HCT116 (cell line): ENCODE measurements around the gene CAMSAP1. TPM values are rescaled to one million over a fixed set of nuclear protein-coding genes. Genes with fewer than 3 reads are reported as not detected.

Experiments used
- ATAC-seq: fragments of 200-7000 bp; cut with Tn5 transposase; 2 replicates; pipeline ENCODE4 v1.9.1; 2020; ENCODE audit warnings: mild to moderate bottlenecking, moderate library complexity
- BruUV-seq: library from RNA; stranded (reverse); fragments of 400-500 nt; replicated peaks from 2 replicates; lab custom pipeline; 2021; lab: Mats Ljungman, UMichigan
- CTCF ChIA-PET: fragments of 300-600 bp; sonication (Branson Sonifier 250); formaldehyde crosslinking; loops from one replicate; lab custom pipeline; 2021; ENCODE audit warnings: antibody characterized with exemption; lab: Charles Lee
- POLR2A ChIA-PET: fragments of 300-600, 350-600 bp; sonication (Branson Sonifier 250); formaldehyde crosslinking; loops from one replicate; lab custom pipeline; 2021; ENCODE audit warnings: antibody characterized with exemption; lab: Charles Lee
- RAD21 ChIA-PET, 2 experiments: fragments of 300-600 bp; sonication (Branson Sonifier 250); formaldehyde crosslinking; loops; one replicate each; lab custom pipeline; 2023; ENCODE audit warnings: low total read pairs in 2 of 2; ENCODE audit not compliant: uncharacterized antibody in 2 of 2, unreplicated experiment in 2 of 2, low non-redundant PET in 1 of 2; lab: Charles Lee
- DNase-seq: peaks from one replicate; pipeline ENCODE4 v3.0.0-alpha.2; 2010; ENCODE audit warnings: low read depth, low spot score
- H2AFZ ChIP-seq: fragments of 200-600 bp; shearing (Covaris generic), sonication (generic); 2 replicates; pipeline ENCODE4 v1.6.1; 2017; ENCODE audit warnings: low read depth, mixed run types, mixed read lengths, antibody characterized with exemption, low read length; ENCODE audit not compliant: poor library complexity, severe bottlenecking
- H3K27ac ChIP-seq: 2 replicates; pipeline ENCODE4 v1.5.1; 2012; ENCODE audit warnings: low read depth, low read length
- H3K27me3 ChIP-seq: fragments of 200-600 bp; sonication (generic); 2 replicates; pipeline ENCODE4 v1.6.1; 2016; ENCODE audit warnings: mixed run types, low read length, mixed read lengths; ENCODE audit not compliant: insufficient read depth
- H3K36me3 ChIP-seq, 2 experiments: fragments of 200-500 bp in 1 of 2; fragments of 200-600 bp in 1 of 2; sonication (Bioruptor generic) in 1 of 2; sonication (generic) in 1 of 2; 2 replicates each; pipeline versions ENCODE4 v1.5.1 to v1.6.1; 2014 to 2016; ENCODE audit warnings: low read length in 2 of 2, inconsistent platforms in 1 of 2, mixed read lengths in 1 of 2, mixed run types in 1 of 2; ENCODE audit not compliant: insufficient read depth in 2 of 2, control insufficient read depth in 1 of 2
- H3K4me1 ChIP-seq, 2 experiments: fragments of 200-600 bp in 1 of 2; sonication (generic) in 1 of 2; 2 replicates each; pipeline versions ENCODE4 v1.5.1 to v1.6.1; 2012 to 2017; ENCODE audit warnings: low read length in 2 of 2, inconsistent platforms in 1 of 2, mild to moderate bottlenecking in 1 of 2, mixed read lengths in 1 of 2, mixed run types in 1 of 2, moderate library complexity in 1 of 2; ENCODE audit not compliant: insufficient read depth in 2 of 2, control insufficient read depth in 1 of 2
- H3K4me2 ChIP-seq: fragments of 200-600 bp; sonication (generic); 2 replicates; pipeline ENCODE4 v1.6.1; 2017; ENCODE audit warnings: mixed run types, low read length, mixed read lengths
- H3K4me3 ChIP-seq, 2 experiments: fragments of 200-600 bp in 1 of 2; sonication (generic) in 1 of 2; replicated peaks in 1 of 2; 2 replicates each; pipeline ENCODE4 v1.5.1; 2011 to 2016; ENCODE audit warnings: low read length in 2 of 2, control low read depth in 1 of 2, low read depth in 1 of 2, mild to moderate bottlenecking in 1 of 2, mixed read lengths in 1 of 2, mixed run types in 1 of 2
- H3K79me2 ChIP-seq: fragments of 200-600 bp; sonication (generic); 2 replicates; pipeline ENCODE4 v1.6.1; 2017; ENCODE audit warnings: mild to moderate bottlenecking, mixed run types, low read length, moderate library complexity, mixed read lengths; ENCODE audit not compliant: insufficient read depth
- H3K9ac ChIP-seq: fragments of 200-600 bp; sonication (generic); 2 replicates; pipeline ENCODE4 v1.6.1; 2016; ENCODE audit warnings: low read length, mixed read lengths
- H3K9me2 ChIP-seq: fragments of 200-600 bp; sonication (generic), shearing (Covaris generic); 2 replicates; pipeline ENCODE4 v1.6.1; 2017; ENCODE audit warnings: mixed run types, mild to moderate bottlenecking, moderate library complexity; ENCODE audit not compliant: insufficient read depth
- H3K9me3 ChIP-seq, 2 experiments: fragments of 200-500 bp in 1 of 2; fragments of 200-600 bp in 1 of 2; sonication (Bioruptor generic) in 1 of 2; sonication (generic) in 1 of 2; 2 replicates each; pipeline ENCODE4 v1.6.1; 2014 to 2017; ENCODE audit warnings: low read length in 2 of 2, mixed read lengths in 2 of 2, inconsistent platforms in 1 of 2, low read depth in 1 of 2, mild to moderate bottlenecking in 1 of 2, mixed run types in 1 of 2, moderate library complexity in 1 of 2; ENCODE audit not compliant: control insufficient read depth in 1 of 2, insufficient read depth in 1 of 2
- H4K20me1 ChIP-seq: fragments of 200-600 bp; sonication (generic), shearing (Covaris generic); 2 replicates; pipeline ENCODE4 v1.6.1; 2017; ENCODE audit warnings: mixed run types, mild to moderate bottlenecking, moderate library complexity; ENCODE audit not compliant: insufficient read depth
- EZH2 ChIP-seq: fragments of 200-600 bp; sonication (generic); IDR thresholded peaks from 2 replicates; pipeline ENCODE4 v1.6.1; 2017; ENCODE audit warnings: antibody characterized with exemption, mixed run types
- POLR2A ChIP-seq: IDR thresholded peaks from 2 replicates; pipeline ENCODE4 v1.7.0; 2011; ENCODE audit warnings: borderline replicate concordance; ENCODE audit not compliant: insufficient read depth, insufficient read length; ENCODE audit errors: extremely low read depth
- REST ChIP-seq: IDR thresholded peaks from 2 replicates; pipeline ENCODE4 v1.6.1; 2012; ENCODE audit warnings: low read depth
- intact Hi-C: fragments of 100-400 bp; cut with micrococcal nuclease; formaldehyde crosslinking; loops from 2 replicates; pipeline ENCODE4 v1.10.0; 2022
- total RNA-seq: library from RNA; stranded (reverse); gene quantifications from one replicate; pipeline ENCODE4 v1.2.1, GENCODE V29; 2021; ENCODE audit not compliant: unreplicated experiment

The CAMSAP1 gene
- total RNA-seq, 1 experiment from 2014 or later: 33.1 TPM

DNA sequence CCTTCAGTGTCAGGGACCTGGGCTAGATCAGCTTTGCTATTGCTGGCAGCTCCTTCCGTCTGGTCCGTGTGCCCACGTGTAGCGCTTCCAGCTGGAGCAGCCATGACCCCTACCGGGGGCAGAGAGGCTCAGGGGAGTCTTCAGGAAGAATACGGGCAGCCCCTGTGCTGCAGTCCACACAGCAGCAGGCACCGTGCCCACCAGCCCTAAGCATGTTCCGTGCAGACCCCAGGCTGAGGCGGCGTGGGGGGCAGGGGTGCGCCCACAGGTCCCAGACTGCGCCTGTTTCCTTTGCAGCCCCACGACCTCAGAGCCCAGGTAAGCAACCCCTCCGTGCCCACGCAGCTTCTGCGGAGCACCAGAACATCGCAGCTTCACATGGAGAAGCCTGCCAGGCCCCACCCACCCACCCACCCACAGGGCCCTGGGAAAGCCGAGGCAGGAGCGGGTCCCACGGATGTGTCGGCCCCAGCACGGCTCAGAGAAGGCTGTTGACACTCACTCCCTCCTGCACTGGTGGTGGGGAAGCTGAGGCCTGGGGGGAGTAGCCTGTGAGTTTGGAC is 122.3 kb downstream of the CAMSAP1 start (continued):
- no peak for TF ChIP-seq REST
- TF ChIP-seq POLR2A: no peak

GRCh38 chr9:135783540-135784245 is 123.7 kb downstream of the CAMSAP1 start:
- no peaks in the 10 kb centered on the region for H3K4me1 ChIP-seq
- POLR2A ChIA-PET: no interaction called here
- no peaks in the 10 kb centered on the region for H4K20me1 ChIP-seq
- no peaks in the 10 kb centered on the region for H3K27me3 ChIP-seq
- no peaks in the 10 kb centered on the region for H3K36me3 ChIP-seq
- no peak overlapping the region for H3K4me3 ChIP-seq
- H3K79me2 ChIP-seq: no peaks in the 10 kb centered on the region
- ATAC-seq (no peak; the same call in 1 of the 2 replicates), DNase-seq (no peak)
- no peak overlapping the region for H3K9ac ChIP-seq
- RAD21 ChIA-PET: no interaction called here
- no peaks in the 10 kb centered on the region for H3K9me3 ChIP-seq
- intact Hi-C loops: no loop called here
- H3K27ac ChIP-seq: no peak overlapping the region
- CTCF ChIA-PET: no interaction called here
- BruUV-seq: no TSS peak
- no peak overlapping the region for H2AFZ ChIP-seq
- no peak overlapping the region for H3K4me2 ChIP-seq
- no peak for TF ChIP-seq EZH2
- no peaks in the 10 kb centered on the region for H3K9me2 ChIP-seq
